ENCODE measurements around the gene GLT1D1. TPM values are rescaled to one million over a fixed set of nuclear protein-coding genes. Genes with fewer than 3 reads are reported as not detected.

Gene GLT1D1
- total RNA-seq, 1 experiment from 2014 or later, result not detected

DNA sequence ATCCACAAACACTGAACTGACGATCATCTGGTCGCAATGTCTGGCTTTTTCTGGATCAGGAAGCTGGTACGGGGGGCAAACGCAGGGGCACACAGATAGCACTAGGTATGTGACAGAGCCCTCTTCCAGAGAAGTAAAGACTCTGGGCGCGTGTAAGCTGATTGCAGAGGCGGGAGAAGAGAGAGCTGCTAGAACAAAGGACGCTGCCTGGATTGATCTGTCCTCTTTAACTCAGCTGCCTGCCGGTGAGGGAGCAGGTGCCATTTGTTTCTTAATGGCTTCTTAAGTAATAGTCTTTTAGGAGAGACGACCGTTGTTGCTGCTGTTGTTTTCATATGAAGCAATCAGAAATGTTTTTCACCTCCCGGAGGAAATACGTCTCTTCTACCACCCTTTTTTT lies 77.3 kb downstream of the GLT1D1 start:
- no peak overlapping the region for H3K4me2 ChIP-seq (ENCODE audit: low read length)
- no peak overlapping the region for H3K27ac ChIP-seq (ENCODE audit: low read depth, low read length)
- DNase-seq (ENCODE audit: low read depth, low spot score) (no peak), ATAC-seq (no peak)
- no peaks in the 10 kb centered on the region for H4K20me1 ChIP-seq (ENCODE audit: insufficient read depth)
- no TSS peak for BruUV-seq (replicated peaks)
- intact Hi-C loops (cut with micrococcal nuclease), result no loop called here
- H3K79me2 ChIP-seq (ENCODE audit: insufficient read depth, low read length), result no peaks in the 10 kb centered on the region
- no peaks in the 10 kb centered on the region for H3K4me1 ChIP-seq (ENCODE audit: control insufficient read depth in 1 of 2, insufficient read depth in 2 of 2, low read length in 2 of 2)
- ChIA-PET POLR2A (no interaction called here), CTCF (no interaction called here), RAD21 (ENCODE audit: low non-redundant PET in 1 of 2, low total read pairs in 2 of 2, uncharacterized antibody in 2 of 2, unreplicated experiment in 2 of 2) (no interaction called here)
- TF ChIP-seq, protein P1, sequence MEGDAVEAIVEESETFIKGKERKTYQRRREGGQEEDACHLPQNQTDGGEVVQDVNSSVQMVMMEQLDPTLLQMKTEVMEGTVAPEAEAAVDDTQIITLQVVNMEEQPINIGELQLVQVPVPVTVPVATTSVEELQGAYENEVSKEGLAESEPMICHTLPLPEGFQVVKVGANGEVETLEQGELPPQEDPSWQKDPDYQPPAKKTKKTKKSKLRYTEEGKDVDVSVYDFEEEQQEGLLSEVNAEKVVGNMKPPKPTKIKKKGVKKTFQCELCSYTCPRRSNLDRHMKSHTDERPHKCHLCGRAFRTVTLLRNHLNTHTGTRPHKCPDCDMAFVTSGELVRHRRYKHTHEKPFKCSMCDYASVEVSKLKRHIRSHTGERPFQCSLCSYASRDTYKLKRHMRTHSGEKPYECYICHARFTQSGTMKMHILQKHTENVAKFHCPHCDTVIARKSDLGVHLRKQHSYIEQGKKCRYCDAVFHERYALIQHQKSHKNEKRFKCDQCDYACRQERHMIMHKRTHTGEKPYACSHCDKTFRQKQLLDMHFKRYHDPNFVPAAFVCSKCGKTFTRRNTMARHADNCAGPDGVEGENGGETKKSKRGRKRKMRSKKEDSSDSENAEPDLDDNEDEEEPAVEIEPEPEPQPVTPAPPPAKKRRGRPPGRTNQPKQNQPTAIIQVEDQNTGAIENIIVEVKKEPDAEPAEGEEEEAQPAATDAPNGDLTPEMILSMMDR (IDR thresholded peaks at IDR 0.05 in 2 of 3, conservative IDR thresholded peaks at IDR 0.05 in 1 of 3; ENCODE audit: borderline replicate concordance in 1 of 3, insufficient read depth in 1 of 3, low read depth in 2 of 3, low read length in 2 of 3), result no peak
- TF ChIP-seq ELF1 (IDR thresholded peaks at IDR 0.05; ENCODE audit: borderline replicate concordance, low read depth), result no peak
- TF ChIP-seq, protein P2, sequence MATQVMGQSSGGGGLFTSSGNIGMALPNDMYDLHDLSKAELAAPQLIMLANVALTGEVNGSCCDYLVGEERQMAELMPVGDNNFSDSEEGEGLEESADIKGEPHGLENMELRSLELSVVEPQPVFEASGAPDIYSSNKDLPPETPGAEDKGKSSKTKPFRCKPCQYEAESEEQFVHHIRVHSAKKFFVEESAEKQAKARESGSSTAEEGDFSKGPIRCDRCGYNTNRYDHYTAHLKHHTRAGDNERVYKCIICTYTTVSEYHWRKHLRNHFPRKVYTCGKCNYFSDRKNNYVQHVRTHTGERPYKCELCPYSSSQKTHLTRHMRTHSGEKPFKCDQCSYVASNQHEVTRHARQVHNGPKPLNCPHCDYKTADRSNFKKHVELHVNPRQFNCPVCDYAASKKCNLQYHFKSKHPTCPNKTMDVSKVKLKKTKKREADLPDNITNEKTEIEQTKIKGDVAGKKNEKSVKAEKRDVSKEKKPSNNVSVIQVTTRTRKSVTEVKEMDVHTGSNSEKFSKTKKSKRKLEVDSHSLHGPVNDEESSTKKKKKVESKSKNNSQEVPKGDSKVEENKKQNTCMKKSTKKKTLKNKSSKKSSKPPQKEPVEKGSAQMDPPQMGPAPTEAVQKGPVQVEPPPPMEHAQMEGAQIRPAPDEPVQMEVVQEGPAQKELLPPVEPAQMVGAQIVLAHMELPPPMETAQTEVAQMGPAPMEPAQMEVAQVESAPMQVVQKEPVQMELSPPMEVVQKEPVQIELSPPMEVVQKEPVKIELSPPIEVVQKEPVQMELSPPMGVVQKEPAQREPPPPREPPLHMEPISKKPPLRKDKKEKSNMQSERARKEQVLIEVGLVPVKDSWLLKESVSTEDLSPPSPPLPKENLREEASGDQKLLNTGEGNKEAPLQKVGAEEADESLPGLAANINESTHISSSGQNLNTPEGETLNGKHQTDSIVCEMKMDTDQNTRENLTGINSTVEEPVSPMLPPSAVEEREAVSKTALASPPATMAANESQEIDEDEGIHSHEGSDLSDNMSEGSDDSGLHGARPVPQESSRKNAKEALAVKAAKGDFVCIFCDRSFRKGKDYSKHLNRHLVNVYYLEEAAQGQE (IDR thresholded peaks at IDR 0.05; ENCODE audit: low read depth), result no peak
- TF ChIP-seq, protein P3, sequence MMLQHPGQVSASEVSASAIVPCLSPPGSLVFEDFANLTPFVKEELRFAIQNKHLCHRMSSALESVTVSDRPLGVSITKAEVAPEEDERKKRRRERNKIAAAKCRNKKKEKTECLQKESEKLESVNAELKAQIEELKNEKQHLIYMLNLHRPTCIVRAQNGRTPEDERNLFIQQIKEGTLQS (IDR thresholded peaks at IDR 0.05), result no peak
- TF ChIP-seq RAD21 (IDR thresholded peaks at IDR 0.05; ENCODE audit: low read depth), result no peak
- no peak for TF ChIP-seq POLR2AphosphoS5 (IDR thresholded peaks at IDR 0.05; ENCODE audit: low read depth, low read length)
- no peak for TF ChIP-seq TCF7L2 (IDR thresholded peaks at IDR 0.05; ENCODE audit: borderline replicate concordance, extremely low read depth, insufficient read depth, insufficient read length)
- TF ChIP-seq SP1 (IDR thresholded peaks at IDR 0.05; ENCODE audit: low read depth), result no peak
- TF ChIP-seq, protein P4, sequence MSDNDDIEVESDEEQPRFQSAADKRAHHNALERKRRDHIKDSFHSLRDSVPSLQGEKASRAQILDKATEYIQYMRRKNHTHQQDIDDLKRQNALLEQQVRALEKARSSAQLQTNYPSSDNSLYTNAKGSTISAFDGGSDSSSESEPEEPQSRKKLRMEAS (IDR thresholded peaks at IDR 0.05), result no peak
- no peak for TF ChIP-seq SRF (IDR thresholded peaks at IDR 0.05; ENCODE audit: low read depth)
- TF ChIP-seq ZFX (IDR thresholded peaks at IDR 0.05), result no peak
- TF ChIP-seq ZNF274 (IDR thresholded peaks at IDR 0.05; ENCODE audit: low read depth, low read length), result no peak
- no peak for TF ChIP-seq POLR2A (IDR thresholded peaks at IDR 0.05; ENCODE audit: borderline replicate concordance, extremely low read depth, insufficient read depth, insufficient read length)
- no peak for TF ChIP-seq CEBPB (IDR thresholded peaks at IDR 0.05; ENCODE audit: low read depth)
- TF ChIP-seq EZH2phosphoT487 (IDR thresholded peaks at IDR 0.05; ENCODE audit: borderline replicate concordance), result no peak
- no peak for TF ChIP-seq EGR1 (IDR thresholded peaks at IDR 0.05; ENCODE audit: low read depth)
- TF ChIP-seq, protein P5, sequence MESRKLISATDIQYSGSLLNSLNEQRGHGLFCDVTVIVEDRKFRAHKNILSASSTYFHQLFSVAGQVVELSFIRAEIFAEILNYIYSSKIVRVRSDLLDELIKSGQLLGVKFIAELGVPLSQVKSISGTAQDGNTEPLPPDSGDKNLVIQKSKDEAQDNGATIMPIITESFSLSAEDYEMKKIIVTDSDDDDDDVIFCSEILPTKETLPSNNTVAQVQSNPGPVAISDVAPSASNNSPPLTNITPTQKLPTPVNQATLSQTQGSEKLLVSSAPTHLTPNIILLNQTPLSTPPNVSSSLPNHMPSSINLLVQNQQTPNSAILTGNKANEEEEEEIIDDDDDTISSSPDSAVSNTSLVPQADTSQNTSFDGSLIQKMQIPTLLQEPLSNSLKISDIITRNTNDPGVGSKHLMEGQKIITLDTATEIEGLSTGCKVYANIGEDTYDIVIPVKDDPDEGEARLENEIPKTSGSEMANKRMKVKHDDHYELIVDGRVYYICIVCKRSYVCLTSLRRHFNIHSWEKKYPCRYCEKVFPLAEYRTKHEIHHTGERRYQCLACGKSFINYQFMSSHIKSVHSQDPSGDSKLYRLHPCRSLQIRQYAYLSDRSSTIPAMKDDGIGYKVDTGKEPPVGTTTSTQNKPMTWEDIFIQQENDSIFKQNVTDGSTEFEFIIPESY (IDR thresholded peaks at IDR 0.05; ENCODE audit: extremely low read depth, insufficient replicate concordance, low read length), result no peak
- H3K9ac ChIP-seq (ENCODE audit: low read length), result no peak overlapping the region
- H3K9me2 ChIP-seq (ENCODE audit: insufficient read depth), result no peaks in the 10 kb centered on the region
- no peak overlapping the region for H3K4me3 ChIP-seq (replicated peaks in 1 of 2; ENCODE audit: low read depth in 1 of 2, low read length in 2 of 2)
- H2AFZ ChIP-seq (ENCODE audit: low read depth, low read length, poor library complexity, severe bottlenecking), result no peak overlapping the region
- H3K27me3 ChIP-seq (ENCODE audit: insufficient read depth, low read length), result no peaks in the 10 kb centered on the region
- H3K9me3 ChIP-seq (ENCODE audit: control insufficient read depth in 1 of 2, insufficient read depth in 1 of 2, low read depth in 1 of 2, low read length in 2 of 2), result no peaks in the 10 kb centered on the region; a peak in 1 of 4 replicates
- H3K36me3 ChIP-seq (ENCODE audit: control insufficient read depth in 1 of 2, insufficient read depth in 2 of 2, low read length in 2 of 2), result no peaks in the 10 kb centered on the region
